GOT3 (cell line): ENCODE data around the gene EHMT1.
A peak's percentile ranks its signal among the peaks of the same experiment; 100 is the strongest.
"Not testable (repeated sequence)": the region's sequence is repeated elsewhere in the genome, so short reads cannot be mapped to it uniquely, and the experiment has no call there.

Source experiments
- DNase-seq: peaks from one replicate; lab custom pipeline; 2025; ENCODE audit warnings: mixed read lengths; lab: John Stamatoyannopoulos, UW

The EHMT1 gene

DNA sequence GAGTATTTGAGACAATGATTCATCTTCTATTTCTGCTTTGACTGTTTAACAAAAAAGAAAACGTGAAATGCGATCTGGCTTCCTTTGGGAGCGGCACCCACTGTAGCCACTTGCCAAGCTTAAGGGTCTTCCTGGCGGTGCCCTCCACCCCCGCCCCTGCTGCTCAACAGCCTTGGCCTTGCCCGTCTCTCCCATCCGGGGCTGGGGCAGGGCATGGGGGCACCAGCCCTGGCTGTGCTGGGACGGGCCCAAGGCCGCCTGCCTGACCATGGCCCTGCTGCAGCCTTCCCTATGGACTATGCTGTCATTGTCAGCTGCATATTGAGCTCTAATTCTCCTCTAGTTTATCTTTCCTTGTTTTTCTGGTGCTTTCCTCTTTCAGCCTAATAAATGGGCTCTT, 143.0 kb downstream of the EHMT1 start:
- no peak for DNase-seq

DNA sequence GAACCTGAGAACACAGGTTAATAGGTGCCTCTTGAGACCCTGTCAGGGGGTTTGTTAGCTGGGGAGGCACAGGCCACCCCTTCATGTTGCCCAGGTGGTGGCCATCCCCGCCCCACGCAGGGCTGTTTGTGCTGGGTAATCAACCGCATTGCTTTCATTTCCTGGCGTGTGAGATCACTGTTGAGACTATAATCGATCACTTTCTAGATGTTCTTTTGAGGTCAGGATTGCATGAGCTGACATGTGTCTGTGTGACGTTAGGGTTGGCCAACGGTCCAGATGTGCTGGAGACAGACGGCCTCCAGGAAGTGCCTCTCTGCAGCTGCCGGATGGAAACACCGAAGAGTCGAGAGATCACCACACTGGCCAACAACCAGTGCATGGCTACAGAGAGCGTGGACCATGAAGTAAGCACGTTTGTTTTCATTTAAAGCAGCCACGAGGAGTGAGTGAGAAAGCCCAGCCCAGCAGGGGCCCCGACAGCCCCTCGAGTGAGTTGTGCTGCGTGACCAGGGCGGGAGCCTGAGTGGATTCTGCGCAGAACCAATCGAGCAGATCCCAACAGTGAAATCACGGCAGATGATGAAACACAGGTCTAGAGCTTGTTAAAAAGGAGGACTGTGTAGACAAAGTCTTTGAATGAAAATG, 143.7 kb downstream of the EHMT1 start:
- DNase-seq: no peak

DNA sequence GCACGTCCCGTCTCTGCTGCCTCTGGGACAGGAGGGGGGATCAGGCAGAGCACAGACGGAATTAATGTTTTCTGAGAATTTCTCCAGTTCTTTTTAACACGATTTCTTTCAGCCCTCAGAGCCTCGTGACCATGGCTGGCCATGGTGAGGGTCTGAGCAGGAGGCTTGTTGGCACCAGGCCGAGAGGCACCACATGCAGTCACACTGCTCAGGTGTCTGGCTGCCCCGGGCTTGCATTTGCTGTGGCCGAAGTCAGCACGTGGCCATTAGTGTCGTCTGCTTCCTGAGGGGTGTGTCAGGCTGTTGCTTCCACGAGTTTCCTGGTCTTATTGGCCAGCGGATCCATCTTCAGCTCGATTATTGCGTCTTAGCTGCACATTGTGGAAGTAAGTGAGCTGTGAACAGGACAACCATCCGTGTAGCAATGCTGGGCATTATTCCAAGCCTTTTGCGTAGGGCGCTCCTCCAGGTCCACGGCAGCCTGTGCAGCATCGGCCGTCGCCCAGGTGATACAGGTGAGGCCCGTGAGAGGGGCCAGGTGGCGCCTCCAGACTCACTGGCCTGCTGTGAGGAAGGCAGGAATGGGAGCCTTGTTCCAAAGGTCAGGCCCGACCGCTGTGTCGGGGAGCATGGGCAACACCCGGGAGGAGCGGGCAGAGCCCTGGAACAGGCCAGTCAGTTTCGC, 144.6 kb downstream of the EHMT1 start:
- no peak for DNase-seq

DNA sequence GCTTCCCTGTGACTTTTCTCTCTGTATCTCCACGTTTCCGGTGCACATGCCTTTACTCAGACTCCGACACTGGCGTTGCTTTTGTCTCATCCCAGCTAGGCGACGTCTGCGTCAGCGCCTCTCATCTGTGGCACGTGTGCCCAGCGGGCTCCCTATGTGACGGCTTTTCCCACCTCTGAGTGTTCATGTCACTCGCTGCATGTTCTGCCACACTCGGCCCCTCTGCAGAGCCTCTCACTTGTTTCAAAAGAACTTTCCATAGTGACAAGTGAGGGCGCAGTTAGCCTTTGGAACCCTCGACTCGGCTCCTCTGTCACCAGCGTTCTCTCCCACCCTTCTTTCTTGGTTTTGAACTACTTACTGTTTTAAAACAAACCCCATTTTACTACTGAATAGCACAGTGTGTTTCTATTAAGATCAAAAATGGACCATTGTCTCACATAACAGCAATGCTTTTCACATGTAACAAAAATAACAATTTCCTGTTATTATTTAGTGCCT, 145.4 kb downstream of the EHMT1 start:
- DNase-seq: no peak

DNA sequence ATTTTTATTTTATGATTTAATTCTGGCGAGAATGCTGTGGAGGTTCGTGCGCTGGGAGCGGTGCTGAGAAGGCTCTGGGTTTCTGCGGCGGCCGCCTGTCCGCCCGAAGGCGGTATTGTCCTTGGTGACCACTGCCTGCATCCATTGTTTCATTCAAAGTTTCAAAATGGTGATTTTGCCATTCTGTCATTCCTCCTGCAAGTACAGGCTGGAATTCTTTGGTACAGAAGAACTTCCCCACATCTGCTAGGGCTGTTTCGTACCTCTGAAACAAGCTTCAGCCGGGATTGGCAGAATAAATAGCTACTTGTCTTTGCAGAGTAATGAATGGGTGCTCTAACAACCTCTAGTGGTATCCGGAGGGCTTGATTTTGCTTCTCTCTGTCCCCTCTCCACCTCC, 146.2 kb downstream of the EHMT1 start:
- no peak for DNase-seq

DNA sequence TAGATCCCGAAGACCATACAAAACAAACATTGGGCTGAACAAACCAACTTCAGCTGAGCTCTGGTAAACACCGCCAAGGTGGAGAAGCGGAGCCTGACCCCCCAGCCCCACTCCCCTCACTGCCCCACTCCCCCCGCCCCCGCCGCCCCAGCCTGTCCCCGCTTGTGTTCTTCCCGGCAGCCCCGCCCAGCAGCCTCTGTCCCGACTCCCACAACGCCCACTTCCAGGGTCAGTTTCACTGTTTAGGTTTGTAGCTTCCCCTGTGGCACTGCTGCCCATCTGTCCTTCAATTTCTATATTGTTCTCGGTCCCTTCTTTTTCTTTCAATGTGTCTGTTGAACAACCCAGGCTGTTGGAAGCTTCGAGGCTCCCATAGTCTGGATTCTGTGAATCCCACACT, 146.7 kb downstream of the EHMT1 start:
- DNase-seq: no peak

DNA sequence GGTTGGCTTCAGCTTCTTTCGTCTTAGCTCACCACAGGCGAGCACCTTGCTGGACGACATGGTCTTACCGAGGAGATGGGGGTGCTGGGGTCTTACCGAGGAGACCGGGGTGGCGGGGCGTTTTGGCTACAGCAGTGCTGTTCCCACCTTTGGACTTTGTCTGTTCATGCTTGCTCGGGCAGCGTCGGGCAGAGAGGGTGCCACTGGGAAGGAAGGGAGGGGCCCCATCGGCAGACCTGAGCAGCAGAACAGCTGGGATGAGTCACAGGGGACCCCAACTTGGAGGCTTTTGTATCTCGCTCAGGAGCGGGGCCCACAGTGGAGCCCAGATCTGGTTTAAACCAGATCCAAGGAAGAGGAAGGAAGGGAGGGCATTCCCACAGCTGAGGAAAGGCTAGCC, 152.8 kb downstream of the EHMT1 start:
- no peak for DNase-seq

DNA sequence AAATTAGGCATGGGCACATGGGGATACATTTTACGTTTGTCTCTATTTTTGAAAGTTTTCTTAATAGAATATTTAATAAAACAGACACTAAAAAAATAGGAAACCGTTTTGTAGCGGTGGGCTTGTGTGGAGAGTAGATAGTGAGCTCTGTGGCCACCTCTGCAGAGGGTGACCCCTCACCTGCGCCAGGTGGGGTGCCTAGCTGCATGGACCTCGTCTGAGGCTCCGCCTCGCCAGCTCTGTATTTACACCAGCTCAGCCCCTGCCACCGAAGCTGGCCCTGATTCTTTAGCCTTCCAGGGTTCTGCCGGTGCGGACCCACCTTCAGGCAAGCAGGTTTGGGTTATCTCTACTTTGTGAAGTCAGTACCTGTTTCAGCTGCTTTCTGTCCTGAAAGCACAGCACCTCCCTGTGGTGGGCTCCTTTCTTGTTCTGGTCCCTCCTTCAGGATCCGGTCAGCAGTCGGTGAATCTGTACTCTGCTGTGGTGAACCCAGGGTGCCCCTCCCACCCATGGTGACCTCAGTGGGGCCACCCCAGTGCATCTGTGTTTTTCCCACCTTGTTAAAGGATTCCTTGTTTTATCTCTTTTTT, 153.6 kb downstream of the EHMT1 start:
- DNase-seq: no peak

DNA sequence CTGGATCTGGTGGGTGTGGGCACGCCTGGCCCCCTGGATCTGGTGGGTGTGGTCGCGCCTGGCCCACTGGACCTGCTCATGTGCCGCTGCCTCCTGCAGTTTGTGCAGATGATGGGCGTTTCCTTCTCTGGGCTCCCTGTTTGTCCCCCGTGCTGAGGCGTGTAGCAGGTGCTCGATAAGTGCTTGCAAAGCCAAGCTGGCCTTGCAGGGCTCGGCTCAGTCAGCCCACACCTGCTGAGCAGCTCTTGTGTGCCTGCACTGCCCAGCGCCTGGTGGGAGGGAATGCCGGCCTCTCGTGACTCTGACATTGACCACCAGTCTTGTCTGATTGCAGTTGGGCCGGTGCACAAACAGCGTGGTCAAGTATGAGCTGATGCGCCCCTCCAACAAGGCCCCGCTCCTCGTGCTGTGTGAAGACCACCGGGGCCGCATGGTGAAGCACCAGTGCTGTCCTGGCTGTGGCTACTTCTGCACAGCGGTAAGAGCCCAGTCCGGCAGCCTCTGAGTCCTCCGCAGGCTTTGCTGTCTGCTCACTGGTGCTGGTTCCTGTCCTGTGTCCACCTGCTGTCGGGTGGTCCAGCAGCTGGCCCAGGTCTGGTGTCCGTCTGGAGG, 156.1 kb downstream of the EHMT1 start:
- no peak for DNase-seq

DNA sequence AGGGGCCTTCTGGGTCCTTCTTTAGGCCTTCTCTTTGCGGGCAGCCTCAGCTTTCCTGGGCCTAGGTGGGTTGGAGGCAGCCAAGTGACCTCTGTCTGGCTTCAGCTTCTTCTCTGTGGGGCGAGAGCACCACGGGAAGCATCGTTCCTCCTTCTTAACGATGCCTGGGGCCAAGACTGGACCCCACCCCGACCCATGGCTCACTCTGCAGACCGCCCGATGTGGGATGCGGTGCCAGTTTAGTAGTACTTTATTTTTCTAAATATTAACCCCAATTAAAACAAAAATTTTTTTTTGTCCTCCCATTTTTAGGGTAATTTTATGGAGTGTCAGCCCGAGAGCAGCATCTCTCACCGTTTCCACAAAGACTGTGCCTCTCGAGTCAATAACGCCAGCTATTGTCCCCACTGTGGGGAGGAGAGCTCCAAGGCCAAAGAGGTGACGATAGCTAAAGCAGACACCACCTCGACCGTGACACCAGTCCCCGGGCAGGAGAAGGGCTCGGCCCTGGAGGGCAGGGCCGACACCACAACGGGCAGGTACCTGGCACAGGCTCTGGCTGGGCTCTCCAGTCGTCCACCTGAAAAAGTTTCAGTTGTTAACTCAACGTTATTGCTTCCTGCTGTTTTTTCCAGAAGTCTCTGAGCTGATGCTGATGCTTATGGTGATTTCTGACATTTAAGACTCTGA, 157.6 kb downstream of the EHMT1 start:
- no peak for DNase-seq

DNA sequence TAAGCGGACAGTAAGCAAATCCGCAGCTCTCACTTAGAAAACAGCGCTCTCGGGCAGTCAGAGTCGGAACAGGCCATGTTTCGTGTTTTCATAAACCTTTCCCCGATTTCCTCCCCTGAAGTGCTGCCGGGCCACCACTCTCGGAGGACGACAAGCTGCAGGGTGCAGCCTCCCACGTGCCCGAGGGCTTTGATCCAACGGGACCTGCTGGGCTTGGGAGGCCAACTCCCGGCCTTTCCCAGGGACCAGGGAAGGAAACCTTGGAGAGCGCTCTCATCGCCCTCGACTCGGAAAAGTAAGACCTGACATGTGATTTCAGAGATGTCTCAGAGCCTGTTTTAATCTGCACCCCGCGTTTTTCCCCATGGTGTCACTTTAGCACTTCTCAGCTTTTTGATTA, 159.0 kb downstream of the EHMT1 start:
- no peak for DNase-seq

DNA sequence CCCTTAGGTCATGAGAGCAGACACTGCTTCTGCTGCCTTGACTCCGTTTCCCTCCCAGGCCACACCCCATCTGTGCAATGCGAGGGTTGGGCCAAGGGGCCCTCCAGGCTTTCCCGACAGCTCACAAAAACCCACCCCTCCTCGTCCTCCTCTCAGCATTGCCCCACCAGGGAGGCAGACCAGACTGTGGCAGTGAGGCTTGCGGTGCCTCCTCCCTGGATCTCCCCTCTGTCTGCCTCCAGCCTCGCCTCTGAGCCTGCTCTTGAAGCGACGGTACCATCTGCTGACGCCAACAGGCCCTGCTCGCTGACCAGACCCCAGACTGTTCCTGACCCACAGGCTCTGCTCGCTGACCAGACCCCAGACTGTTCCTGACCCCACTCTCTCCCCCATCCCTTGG, 159.5 kb downstream of the EHMT1 start:
- no peak for DNase-seq

DNA sequence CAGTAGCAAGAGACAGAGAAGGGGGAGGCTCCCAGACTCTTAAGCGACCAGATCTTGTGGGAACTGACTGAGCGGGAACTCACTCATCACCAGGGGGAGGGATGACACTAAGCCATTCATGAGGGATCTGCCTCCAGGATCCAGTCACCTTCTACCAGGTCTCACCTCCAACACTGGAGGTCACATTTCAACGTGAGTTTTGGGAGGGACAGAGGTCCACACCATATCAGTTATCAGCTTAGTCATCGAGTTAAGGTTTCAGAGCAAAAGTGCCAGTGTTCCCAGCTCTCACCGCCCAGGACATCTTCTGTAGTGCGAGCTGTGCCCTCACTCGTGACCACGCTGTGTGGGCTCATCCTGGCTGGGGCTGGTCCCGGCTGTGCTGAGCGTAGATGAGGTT, 160.1 kb downstream of the EHMT1 start:
- no peak for DNase-seq

DNA sequence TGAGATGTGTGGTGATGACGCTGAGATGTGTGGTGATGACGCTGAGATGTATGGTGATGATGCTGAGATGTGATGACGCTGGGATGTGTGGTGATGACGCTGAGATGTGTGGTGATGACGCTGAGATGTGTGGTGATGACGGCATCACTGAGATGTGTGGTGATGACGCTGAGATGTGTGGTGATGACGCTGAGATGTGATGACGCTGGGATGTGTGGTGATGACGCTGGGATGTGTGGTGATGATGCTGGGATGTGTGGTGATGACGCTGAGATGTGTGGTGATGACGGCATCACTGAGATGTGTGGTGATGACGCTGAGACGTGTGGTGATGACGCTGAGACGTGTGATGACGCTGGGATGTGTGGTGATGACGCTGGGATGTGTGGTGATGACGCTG, 161.2 kb downstream of the EHMT1 start:
- DNase-seq: not testable (repeated sequence)

DNA sequence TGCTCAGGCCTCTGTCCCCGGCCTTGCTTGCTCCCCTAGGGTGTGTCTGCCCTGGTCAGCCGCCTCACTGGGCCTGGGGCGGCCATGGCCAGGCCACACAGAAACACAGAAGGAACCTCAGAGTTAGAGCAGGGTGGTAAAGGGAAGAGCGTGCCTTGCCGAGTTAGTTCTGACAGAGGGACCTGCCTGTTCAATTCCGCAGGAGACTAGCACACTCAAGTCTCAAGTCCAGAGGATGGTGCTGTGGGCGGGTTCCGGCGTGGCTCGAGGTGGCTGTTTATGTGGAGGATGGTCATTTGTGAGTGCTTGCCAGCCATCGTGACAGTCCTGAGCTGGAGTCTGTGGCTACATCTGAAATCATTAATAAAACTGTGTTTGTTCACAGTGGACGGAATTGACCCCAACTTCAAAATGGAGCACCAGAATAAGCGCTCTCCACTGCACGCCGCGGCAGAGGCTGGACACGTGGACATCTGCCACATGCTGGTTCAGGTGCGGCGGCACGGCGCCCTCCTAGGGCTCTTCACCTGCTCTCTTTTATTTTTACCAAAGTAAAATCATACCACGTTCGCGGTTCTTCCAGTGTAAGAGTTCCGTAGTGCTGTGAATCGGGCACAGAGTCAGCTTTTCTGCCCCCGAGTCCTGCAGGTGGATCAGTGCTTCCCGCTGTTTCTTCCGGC, 163.2 kb downstream of the EHMT1 start:
- no peak for DNase-seq

DNA sequence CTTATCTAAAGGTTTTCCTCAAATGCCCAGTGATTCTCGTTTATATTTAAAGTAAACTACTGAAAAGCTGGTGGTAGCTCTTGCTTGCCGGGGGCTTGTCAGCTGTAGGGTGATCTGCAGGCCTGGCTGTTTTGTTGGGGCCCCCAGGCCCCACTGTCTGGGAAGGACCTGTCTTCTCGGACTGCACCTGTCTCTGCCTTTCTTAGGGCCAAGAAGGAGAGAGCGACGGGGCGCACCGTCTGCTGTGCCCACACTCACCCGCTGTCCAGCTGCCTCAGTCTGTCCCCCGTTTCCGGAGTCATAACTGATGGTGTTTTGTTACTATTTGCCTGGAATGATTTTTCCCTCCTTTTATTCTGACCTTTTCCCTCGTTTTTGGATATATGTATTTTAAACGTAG, 164.7 kb downstream of the EHMT1 start:
- no peak for DNase-seq

DNA sequence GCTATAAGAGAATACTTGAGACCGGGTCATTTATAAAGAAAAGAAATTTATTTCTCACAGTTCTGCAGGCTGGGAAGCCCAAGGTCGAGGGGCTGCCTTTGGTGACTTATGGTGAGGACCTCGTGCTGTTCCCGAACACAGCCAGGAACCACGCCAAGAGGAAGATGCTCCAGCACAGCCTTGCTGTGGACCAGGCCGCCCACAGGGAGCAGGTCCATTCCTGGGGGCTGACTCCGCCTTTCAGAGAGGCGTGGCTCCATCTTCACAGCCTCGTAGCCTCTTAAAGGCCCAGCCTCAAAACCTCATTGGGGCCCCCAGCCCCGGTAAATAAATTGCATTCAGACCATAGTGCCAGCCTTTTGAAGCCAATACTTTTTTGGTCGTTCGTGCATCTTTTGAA, 165.2 kb downstream of the EHMT1 start:
- no peak for DNase-seq

DNA sequence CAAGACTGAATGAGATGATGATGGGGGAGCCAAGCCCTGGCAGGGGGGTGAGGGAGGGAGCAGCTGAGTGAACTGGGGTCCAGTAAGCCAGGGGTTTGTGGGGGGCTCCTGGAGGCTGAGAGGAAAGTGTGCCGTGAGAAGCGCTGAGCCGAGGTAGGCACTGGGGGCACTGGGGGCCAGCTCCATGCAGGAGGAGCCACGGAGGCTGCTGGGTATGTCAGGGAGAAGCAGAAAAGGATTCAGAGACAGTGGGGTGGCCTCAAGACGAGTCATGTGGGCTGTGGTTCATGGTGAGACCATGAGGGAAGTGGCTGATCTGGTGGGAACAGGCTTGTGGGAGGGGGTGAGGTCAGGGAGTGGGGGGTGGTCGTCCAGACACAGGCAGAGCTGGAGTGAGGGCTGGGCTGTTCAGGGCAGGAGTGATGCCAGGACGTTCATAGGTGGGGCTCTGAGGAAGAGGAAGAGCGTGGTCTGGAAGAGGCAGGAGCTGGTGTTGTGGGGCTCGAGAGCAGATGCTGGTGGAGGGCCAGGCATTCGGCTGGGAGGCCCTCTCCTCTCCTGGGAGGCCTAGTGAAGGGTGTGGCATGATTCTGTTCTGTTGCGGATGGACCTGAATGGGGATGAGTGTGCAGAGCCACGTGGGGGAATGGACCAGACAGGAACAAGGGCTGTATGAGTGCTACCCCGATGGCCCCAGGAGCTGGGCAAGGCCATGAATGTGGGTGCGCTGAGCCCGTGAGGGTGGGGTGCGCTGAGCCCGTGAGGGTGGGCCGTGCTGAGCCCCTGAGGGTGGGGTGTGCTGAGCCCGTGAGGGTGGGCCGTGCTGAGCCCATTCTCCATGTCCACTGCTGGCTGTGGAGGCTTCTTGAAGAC, 166.1 kb downstream of the EHMT1 start:
- no peak for DNase-seq

DNA sequence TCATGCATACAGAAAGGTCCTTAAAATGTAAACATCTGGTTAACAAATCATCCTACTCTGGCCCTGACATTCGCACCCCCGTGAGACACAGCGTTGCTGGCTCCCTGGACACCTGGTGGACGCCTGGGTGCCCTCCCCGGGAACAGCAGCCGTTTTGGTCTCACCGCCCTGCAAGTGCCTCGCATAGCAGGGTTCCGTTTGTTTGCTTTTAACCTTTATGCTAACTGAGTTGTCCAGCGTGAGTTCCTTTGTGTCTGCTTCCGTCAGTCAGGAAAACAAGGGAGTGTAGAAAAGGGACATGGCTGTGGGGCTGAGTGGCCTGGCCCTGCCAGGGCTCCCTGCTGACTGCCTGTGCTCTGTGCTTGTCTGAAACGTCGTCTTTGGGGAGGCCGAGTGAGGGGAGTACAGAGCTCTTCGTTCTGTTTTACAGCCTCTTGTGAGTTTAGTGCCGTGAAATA, 166.9 kb downstream of the EHMT1 start:
- no peak for DNase-seq

DNA sequence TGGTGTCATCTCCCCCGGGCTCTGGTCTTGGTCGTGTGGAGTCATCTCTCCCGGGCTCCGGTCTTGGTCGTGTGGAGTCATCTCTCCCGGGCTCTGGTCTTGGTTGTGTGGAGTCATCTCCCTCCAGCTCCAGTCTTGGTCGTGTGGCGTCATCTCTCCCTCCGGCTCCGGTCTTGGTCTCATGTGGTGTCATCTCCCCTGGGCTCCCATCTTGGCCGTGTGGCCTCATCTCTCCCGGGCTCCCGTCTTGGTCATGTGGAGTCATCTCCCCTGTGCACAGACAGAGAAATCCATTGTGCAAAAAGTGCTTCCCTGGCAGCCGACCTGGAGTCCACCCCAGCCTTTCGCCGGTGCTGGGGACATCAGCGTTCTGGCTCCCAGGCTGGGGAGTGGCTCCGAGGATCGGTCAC, 167.7 kb downstream of the EHMT1 start:
- DNase-seq: peak; percentile 10

DNA sequence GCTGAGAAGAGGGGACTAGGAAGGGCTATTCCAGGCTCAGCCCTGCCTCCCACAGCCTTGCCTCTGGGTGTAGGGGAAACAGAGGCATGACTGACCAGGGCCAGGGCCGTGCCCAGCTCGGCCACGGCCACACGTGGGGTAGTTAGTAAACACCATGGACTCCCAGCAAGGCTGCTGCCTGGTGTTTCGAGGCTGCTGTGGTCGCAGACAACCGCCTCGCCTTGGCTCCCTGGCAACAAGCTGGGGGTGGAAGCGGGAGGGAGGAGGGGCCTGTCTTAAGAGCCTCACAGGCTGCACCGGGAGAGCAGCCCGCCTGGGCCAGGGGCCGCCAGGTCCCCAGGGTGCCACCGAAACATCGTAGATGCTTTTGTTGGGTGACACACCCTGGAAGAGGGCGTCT, 168.6 kb downstream of the EHMT1 start:
- no peak for DNase-seq
